Neural progenitor cell (in vitro differentiated cells): ENCODE data around the gene AGBL4.

ENCODE experiments used
- CTCF ChIP-seq: fragments of 200-600 bp; sonication (generic); IDR thresholded peaks from 2 replicates; pipeline ENCODE4 v1.5.1; 2017; ENCODE audit warnings: antibody characterized with exemption, mild to moderate bottlenecking
- EZH2 ChIP-seq: fragments of 200-600 bp; sonication (generic); IDR thresholded peaks from 2 replicates; pipeline ENCODE4 v1.6.1; 2017; ENCODE audit warnings: antibody characterized with exemption, mild to moderate bottlenecking, moderate library complexity
- EZH2phosphoT487 ChIP-seq: fragments of 200-600 bp; sonication (generic); IDR thresholded peaks from 2 replicates; pipeline ENCODE4 v1.6.1; 2017; ENCODE audit warnings: antibody characterized with exemption

- TF ChIP-seq CTCF (no peak), EZH2phosphoT487 (no peak), EZH2 (no peak)
Observed at GRCh38 chr1:48889615-48890014, 1134.1 kb downstream of the AGBL4 start.
